Measurements from ENCODE around the gene CDC42EP4. TPM values are rescaled to one million over a fixed set of nuclear protein-coding genes. Genes with fewer than 3 reads are reported as not detected.

Gene CDC42EP4
- total RNA-seq, 1 experiment from 2014 or later = 60.1 TPM

DNA sequence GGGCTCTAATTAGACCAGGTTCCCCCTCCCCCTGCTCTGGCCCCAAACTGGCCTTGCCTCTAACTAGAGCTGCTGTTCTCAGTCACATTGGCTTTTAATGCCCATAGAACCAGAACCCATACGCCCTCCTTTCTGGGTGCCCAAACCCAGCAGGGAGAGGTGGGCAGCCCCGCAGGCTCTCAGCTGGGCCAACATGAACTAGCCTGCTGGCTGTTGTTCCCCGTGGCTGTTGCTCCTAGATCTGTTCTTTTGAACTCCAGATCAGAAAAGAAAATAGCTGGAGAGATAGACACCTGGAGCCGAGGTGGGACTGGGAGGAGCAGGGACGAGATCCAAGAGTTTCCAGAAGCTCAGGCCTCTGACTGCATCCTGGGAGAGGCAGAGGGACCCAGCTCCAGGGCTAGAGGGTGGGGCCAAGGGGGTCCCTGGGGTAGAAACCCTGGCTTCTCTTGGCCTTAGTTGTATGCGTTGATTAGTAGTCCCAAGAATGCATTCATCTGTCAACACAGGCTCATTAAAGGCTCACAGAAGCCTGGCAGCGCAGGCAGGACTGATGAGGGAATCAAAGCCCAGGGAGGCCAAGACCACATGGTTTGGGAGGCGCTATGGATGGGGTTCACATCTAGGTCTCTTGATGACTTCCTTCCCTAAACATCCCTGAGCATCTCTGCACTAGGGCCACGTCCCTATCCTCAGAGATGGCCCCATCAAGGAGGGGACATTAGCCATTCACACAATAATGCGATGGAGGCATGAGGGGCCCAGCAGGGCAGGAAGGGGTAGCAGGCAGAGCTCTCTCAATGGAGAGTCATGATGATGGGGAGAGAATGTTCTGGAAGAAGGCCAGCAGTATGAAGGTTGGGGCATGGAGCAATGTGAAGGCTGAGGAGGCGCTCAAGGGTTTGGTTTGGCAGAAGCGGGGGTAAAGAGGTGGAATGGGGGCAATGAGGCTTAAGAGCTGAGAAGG is 48.8 kb downstream of the CDC42EP4 start:
- DNase-seq = no peak
- Mint-ChIP-seq H3K27me3 (ENCODE audit: unreplicated experiment) (no peaks in the 10 kb centered on the region), H3K4me1 (ENCODE audit: low read depth, unreplicated experiment) (peaks cover 30% of the 10 kb centered on the region), H3K4me3 (ENCODE audit: low read depth, unreplicated experiment) (peak overlapping the region; percentile 35), H3K27ac (ENCODE audit: unreplicated experiment) (peak overlapping the region; percentile 28), H3K9me3 (ENCODE audit: low read depth, unreplicated experiment) (no peaks in the 10 kb centered on the region), H3K36me3 (ENCODE audit: insufficient read depth, unreplicated experiment) (no peaks in the 10 kb centered on the region)
- CTCF ChIA-PET = interaction anchor here (0.7 to 2.3 kb wide), 7 partner anchors 30 to 131 kb away, joined by 3 to 10 read pairs (median 6); no protein-coding TSS in a partner anchor
- intact Hi-C loops (cut with micrococcal nuclease; ENCODE audit: unreplicated experiment) = loop anchor here (2.0 kb wide), 1 partner anchor 46 kb away; no protein-coding TSS in a partner anchor
- TF ChIP-seq, protein P1, sequence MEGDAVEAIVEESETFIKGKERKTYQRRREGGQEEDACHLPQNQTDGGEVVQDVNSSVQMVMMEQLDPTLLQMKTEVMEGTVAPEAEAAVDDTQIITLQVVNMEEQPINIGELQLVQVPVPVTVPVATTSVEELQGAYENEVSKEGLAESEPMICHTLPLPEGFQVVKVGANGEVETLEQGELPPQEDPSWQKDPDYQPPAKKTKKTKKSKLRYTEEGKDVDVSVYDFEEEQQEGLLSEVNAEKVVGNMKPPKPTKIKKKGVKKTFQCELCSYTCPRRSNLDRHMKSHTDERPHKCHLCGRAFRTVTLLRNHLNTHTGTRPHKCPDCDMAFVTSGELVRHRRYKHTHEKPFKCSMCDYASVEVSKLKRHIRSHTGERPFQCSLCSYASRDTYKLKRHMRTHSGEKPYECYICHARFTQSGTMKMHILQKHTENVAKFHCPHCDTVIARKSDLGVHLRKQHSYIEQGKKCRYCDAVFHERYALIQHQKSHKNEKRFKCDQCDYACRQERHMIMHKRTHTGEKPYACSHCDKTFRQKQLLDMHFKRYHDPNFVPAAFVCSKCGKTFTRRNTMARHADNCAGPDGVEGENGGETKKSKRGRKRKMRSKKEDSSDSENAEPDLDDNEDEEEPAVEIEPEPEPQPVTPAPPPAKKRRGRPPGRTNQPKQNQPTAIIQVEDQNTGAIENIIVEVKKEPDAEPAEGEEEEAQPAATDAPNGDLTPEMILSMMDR (IDR thresholded peaks at IDR 0.05; ENCODE audit: unreplicated experiment) = no peak
- BruUV-seq (replicated peaks) = no TSS peak

DNA sequence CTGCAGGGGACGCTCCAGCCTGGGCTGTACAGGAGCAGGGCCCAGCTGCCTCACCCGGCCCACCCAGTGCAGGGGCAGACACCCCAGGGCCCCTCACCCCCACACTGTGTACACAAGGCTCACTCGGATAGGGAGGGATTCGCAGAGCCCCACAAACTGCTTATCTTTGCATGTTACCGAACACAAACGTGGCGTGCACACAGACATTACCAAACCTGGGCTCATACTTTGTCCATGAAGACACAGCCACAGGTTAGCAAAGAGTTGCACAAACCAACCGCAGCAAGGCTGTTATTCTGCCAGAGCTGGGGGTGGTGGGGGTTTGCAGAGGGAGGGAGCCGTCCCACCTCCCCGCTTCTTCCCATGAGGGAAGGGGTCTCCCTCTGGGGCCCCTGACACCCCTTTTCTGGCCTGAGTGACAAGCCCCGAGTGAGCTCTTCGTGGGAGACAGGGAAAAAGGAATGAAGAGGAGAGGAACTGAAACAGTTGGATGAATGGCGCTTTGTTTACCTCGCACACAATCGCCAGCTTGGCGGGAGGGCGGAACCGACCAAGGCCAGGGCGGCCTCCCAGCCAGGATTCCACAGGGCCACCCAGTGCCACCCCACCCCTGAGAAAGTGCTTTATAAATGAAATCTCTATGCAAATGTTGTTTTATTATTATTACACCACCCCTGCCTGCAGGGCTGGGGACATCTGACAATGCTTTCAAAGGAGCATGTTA is 49.7 kb downstream of the CDC42EP4 start:
- H3K9me3 Mint-ChIP-seq (ENCODE audit: low read depth, unreplicated experiment) = no peaks in the 10 kb centered on the region
- TF ChIP-seq, protein P1 (IDR thresholded peaks at IDR 0.05; ENCODE audit: unreplicated experiment) = no peak
- intact Hi-C loops (cut with micrococcal nuclease; ENCODE audit: unreplicated experiment) = loop anchor here (2.0 kb wide), 1 partner anchor 47 kb away; no protein-coding TSS in a partner anchor
- H3K4me3 Mint-ChIP-seq (ENCODE audit: low read depth, unreplicated experiment) = peak overlapping the region; percentile 35
- no peaks in the 10 kb centered on the region for H3K27me3 Mint-ChIP-seq (ENCODE audit: unreplicated experiment)
- H3K27ac Mint-ChIP-seq (ENCODE audit: unreplicated experiment) = peak overlapping the region; percentile 28
- DNase-seq = peak; percentile 77
- CTCF ChIA-PET = interaction anchor here (0.9 to 2.3 kb wide), 6 partner anchors 31 to 115 kb away, joined by 3 to 10 read pairs (median 6); no protein-coding TSS in a partner anchor
- H3K36me3 Mint-ChIP-seq (ENCODE audit: insufficient read depth, unreplicated experiment) = no peaks in the 10 kb centered on the region
- no TSS peak for BruUV-seq (replicated peaks)
- peaks cover 30% of the 10 kb centered on the region for H3K4me1 Mint-ChIP-seq (ENCODE audit: low read depth, unreplicated experiment)

DNA sequence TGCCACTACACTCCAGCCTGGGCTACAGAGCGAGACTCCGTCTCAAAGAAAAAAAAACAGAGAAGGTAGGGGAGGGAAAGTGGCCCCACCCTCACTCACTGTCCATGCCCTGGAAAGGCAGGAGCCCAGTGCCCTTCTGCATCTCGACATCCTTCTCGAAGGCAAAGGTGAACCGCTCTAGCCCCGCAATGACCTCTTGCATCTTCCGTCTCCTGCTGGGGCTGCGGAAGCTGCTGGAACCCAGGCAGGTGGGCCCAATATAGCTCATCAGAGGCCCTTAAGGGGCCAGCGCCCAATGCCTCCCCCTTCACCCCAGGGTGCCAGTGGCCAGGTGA is 50.2 kb downstream of the CDC42EP4 start, which contains the start of gene CPSF4L:
Gene CPSF4L (minus strand): TSS at position 264 of the 335 bp plus-strand sequence. CDS start 62 bp downstream, at position 202.
- TF ChIP-seq, protein P1 (IDR thresholded peaks at IDR 0.05; ENCODE audit: unreplicated experiment) = no peak
- H3K9me3 Mint-ChIP-seq (ENCODE audit: low read depth, unreplicated experiment) = no peaks in the 10 kb centered on the region
- H3K4me3 Mint-ChIP-seq (ENCODE audit: low read depth, unreplicated experiment) = peak within 1 kb of the TSS; percentile 35
- intact Hi-C loops (cut with micrococcal nuclease; ENCODE audit: unreplicated experiment) = no loop called here
- no peaks in the 10 kb centered on the region for H3K36me3 Mint-ChIP-seq (ENCODE audit: insufficient read depth, unreplicated experiment)
- no peaks in the 10 kb centered on the region for H3K27me3 Mint-ChIP-seq (ENCODE audit: unreplicated experiment)
- CTCF ChIA-PET = interaction anchor here (1.1 to 2.3 kb wide), 5 partner anchors 32 to 110 kb away, joined by 3 to 10 read pairs (median 7); no protein-coding TSS in a partner anchor
- peak within 1 kb of the TSS; percentile 28 for H3K27ac Mint-ChIP-seq (ENCODE audit: unreplicated experiment)
- no peak for DNase-seq
- no TSS peak for BruUV-seq (replicated peaks)
- peaks cover 30% of the 10 kb centered on the region for H3K4me1 Mint-ChIP-seq (ENCODE audit: low read depth, unreplicated experiment)

DNA sequence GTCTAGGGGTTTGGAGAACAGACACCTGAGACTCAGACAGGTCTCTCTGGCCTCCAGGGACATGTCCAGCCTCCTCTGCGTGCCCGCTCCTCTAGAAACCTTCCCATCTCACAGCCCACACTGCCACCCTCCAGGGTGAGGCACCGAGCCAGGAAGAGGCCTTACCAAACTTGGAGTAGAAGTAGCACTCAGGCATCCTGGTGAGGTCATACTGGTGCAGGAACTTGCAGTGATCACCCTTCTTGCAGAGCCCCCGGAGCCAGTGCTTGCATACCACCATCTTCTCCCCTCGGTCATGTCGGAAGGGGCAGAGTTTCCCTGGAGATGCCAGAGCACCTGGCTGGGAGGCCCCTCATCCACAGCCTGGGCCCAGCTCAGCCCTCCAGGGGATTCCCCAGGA is 54.3 kb downstream of the CDC42EP4 start:
- Mint-ChIP-seq H3K4me1 (ENCODE audit: low read depth, unreplicated experiment) (peaks cover 18% of the 10 kb centered on the region), H3K4me3 (ENCODE audit: low read depth, unreplicated experiment) (no peak overlapping the region), H3K36me3 (ENCODE audit: insufficient read depth, unreplicated experiment) (no peaks in the 10 kb centered on the region), H3K27ac (ENCODE audit: unreplicated experiment) (no peak overlapping the region), H3K27me3 (ENCODE audit: unreplicated experiment) (peaks cover under 1% of the 10 kb centered on the region), H3K9me3 (ENCODE audit: low read depth, unreplicated experiment) (no peaks in the 10 kb centered on the region)
- BruUV-seq (replicated peaks) = no TSS peak
- CTCF ChIA-PET = interaction anchor here (0.7 kb wide), 1 partner anchor 109 kb away, joined by 3 read pairs; no protein-coding TSS in a partner anchor
- TF ChIP-seq, protein P1 (IDR thresholded peaks at IDR 0.05; ENCODE audit: unreplicated experiment) = no peak
- no peak for DNase-seq
- intact Hi-C loops (cut with micrococcal nuclease; ENCODE audit: unreplicated experiment) = loop anchor here (5.0 kb wide), 1 partner anchor 165 kb away; no protein-coding TSS in a partner anchor
